ENCODE data around the gene DBP. TPM values are rescaled to one million over a fixed set of nuclear protein-coding genes. Genes with fewer than 3 reads are reported as not detected.
A peak's percentile ranks its signal among the peaks of the same experiment; 100 is the strongest.
"Not testable (repeated sequence)": the region's sequence is repeated elsewhere in the genome, so short reads cannot be mapped to it uniquely, and the experiment has no call there.

Gene DBP
- 2.9 and 4.8 TPM in 2 replicates for total RNA-seq (2014; rRNA removed)
- 4.2 TPM for polyA plus RNA-seq (2012)

GRCh38 chr19:48636859-48637448, at the start of gene DBP:
TSS of gene DBP (minus strand) at chr19:48637379. CDS start at chr19:48636994, 385 bp downstream.
- no peak for DNase-seq (ENCODE audit: low read depth)

DNA sequence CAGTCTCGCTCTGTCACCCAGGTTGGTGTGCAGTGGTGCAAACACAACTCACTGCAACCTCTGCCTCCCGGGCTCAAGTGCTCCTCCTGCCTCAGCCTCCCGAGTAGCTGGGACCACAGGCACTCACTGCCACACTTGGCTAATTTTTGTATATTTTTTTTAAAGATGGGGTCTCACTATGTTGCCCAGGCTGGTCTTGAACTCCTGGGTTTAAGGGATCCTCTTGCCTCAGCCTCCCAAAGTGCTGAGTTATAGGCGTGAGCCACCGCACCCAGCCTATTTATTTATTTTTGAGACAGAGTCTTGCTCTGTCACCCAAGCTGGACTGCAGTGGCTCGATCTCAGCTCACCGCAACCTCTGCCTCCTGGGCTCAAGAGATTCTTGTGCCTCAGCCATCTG, 49.5 kb upstream of the DBP start:
- not testable (repeated sequence) for DNase-seq (ENCODE audit: low read depth)

- DNase-seq (ENCODE audit: low read depth), result no peak
These were observed 48.9 kb upstream of the DBP start for GRCh38 chr19:48686088-48686487.

DNA sequence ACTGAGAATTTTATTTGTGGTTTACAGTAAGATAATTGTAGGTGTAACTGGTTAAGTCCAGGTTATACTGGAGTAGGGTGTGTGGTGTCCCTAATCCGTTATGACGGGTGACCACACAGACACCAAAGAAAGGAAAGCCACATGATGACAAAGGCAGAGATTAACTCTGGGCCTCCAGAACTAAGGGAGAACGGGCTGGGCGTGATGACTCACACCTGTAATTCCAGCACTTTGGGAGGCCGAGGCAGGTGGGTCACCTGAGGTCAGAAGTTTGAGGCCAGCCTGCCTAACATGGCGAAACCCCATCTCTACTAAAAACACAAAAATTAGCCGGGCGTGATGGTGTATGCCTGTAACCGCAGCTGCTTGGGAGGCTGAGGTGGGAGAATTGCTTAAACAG, 48.4 kb upstream of the DBP start:
- no peak for DNase-seq (ENCODE audit: low read depth)

DNA sequence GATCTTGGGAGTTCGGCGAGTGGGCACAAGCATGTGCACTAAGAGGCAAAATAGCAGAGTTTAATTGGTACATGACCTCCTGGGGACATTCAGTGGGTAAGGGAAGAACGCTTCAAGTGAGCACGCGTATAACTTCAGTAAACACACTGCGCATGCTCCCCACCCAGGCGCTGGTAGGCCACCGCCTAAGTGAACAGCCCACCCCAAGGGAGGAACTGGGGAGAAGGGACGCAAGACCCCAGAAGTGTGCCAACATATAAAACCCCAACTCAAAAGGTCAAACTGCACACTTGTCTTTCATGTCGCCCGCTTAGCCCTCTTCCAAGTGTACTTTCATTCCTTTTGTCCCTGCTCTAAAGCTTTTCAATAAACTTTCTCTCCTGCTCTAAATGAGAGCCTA, 46.2 kb upstream of the DBP start:
- DNase-seq (ENCODE audit: low read depth), result no peak

DNA sequence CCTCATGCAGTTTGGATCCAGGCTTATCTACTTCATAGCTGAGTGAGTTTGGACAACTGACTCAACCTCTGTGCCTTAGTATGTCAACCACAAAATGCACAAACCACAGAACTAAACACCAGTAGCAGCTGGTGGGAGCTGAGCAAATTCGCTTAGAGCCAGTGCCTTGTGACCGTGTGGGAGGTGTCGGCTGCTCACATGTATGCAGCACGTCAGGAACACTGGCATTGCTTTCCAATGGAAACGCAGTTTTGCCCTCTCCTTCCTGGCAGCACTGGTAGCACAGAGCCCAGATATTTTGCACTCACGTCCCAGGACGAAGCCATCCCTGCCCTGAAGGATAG, 43.9 kb upstream of the DBP start:
- DNase-seq (ENCODE audit: low read depth), result peak; percentile 99

DNA sequence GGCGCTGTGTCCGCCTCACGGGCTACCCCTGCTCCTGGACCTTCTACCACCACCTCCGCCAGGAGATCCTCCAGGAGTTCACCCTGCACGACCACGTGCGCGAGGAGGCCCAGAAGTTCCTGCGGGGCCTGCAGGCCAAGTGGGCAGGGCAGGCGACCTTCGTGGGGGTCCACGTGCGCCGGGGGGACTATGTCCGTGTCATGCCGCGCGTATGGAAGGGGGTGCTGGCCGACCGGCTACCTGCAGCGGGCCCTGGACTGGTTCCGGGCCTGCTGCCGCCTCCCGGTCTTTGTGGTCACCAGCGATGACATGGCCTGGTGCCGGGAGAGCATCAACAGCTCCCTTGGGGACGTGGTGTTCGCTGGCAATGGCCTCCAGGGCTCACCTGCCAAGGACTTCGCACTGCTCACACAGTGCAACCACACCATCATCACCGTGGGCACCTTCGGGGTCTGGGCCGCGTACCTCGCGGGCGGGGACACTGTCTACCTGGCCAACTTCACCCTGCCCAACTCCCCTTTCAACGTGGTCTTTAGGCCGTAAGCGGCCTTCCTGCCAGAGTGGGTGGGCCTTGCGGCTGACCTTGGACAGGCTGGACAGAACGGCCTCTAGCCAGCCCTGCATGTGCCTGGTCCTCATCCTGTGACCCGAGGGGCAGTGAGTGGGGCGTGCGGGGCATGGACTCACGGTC, 43.4 kb upstream of the DBP start:
- DNase-seq (ENCODE audit: low read depth), result no peak

DNA sequence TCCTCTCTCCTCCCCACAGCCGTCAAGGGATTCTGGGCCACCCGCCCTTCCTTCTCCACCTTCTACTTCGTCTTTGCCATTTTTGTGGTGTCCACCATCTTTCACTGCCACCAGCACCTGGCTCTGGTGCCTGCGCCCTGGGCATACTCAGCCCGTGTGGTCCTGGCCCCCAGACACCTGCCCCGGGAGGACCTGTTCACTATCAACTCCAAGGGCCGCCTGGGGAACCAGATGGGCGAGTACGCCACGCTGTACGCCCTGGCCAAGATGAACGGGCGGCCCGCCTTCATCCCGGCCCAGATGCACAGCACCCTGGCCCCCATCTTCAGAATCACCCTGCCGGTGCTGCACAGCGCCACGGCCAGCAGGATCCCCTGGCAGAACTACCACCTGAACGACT, 42.8 kb upstream of the DBP start:
- DNase-seq (ENCODE audit: low read depth), result not testable (repeated sequence)

- DNase-seq (ENCODE audit: low read depth), result no peak
These were observed 41.0 kb upstream of the DBP start for GRCh38 chr19:48678201-48678600.

DNA sequence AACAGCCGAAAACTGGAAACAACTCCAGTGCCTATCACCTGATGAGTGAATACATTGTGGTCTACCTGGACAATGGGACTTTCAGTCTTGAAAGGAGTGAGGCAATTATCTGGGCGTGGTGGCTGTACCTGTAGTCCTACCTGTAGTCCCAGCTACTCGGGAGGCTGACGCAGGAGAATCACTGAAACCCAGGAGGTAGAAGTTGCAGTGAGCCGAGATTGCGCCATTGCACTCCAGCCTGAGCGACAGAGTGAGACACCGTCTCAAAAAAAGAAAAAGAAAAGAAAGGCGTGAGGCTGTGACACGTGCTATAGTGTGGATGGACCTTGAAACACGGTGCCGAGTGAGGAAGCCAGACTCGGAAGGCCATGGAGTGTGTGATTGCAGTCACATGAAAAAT, 39.7 kb upstream of the DBP start:
- no peak for DNase-seq (ENCODE audit: low read depth)

DNA sequence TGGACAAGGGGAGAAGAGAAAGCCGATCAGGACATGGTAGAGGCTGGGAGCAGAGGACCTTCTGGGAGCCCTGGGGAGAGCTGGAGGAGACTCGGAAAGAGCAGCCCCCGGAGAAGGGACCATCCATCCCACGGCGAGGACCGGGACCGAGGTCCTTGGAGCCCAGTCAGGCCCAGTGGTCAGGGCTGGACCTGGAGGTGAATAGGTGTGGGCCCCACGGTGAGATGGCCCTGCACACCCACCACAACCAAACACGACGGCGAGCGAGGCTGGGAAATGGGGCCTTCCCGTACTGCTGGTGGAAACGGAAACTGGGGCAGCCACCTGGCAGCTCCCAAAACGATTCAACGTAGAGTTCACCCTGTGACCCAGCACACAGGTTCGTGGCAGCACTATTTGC, 39.3 kb upstream of the DBP start:
- DNase-seq (ENCODE audit: low read depth), result no peak

DNA sequence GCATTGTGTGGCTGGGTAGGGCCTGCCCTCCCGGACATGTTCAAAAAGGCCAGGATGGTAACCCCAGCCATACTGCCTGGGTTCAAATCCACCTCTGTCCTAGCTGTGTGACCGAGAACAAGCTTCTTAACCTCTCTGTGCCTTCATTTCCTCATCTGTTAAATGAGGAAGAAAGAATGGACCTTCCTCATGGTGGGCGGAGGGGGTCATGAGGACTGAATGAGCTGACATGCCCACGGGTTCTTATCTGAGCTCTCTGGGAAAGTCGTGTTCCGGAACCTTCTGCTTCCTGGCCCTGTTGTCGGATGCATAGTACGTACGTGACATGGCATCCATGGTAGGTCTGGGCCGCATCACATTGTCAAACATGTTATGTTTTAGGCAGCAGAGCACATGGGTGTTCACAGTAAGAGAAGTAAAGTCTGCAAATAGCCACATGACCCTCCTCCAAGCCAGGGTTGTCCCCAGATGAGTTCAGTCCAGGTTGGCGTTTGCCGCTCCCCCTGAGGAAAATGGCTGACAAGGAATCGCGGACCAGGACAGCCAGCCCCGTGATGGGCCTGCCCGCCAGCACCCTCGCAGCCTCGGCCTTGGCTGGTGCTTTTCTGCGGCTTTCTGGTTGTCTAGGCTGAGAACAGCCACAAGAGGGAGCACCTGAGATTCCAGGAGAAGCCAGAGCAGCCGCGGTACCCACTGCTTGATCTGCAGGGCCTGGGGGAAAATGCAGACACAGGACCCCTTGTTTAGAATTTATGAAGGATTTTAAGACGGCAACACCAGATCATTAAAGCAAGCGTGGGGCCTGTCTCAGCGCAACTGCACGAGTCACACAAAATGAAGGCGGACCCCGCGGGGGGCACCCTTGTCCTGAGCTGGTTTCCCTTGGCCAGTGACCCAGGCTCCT, 38.0 kb upstream of the DBP start:
- DNase-seq (ENCODE audit: low read depth), result peak; percentile 80

DNA sequence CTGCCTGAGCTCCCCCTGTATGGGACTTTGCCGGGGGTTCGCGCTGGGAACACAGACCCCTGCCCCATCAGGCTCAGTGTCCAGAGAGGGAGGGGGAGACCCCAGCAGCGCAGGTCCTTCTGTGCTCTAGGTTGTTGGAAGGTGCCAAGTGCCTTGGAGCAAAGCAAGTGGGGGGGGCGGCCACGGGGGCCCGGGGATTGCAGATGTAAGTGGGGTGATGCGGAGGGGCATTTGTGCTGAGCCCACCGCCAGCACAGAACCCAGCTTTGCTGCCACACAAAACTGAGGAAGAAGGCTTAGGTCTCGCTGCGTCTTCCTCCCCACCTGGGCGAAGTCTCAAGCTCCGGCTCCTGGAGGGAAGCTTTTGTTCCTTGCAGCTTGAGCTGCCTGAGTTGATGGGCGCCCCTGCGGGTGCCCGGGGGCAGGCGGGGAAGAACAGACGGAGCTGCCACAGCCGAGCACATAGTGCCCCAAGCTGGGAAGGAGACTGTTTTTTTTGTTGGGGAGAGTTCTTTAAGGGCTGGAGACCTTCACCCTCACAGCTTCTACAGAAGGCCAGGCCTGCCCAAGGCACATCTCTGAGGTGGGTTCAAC, 37.1 kb upstream of the DBP start:
- DNase-seq (ENCODE audit: low read depth), result no peak

DNA sequence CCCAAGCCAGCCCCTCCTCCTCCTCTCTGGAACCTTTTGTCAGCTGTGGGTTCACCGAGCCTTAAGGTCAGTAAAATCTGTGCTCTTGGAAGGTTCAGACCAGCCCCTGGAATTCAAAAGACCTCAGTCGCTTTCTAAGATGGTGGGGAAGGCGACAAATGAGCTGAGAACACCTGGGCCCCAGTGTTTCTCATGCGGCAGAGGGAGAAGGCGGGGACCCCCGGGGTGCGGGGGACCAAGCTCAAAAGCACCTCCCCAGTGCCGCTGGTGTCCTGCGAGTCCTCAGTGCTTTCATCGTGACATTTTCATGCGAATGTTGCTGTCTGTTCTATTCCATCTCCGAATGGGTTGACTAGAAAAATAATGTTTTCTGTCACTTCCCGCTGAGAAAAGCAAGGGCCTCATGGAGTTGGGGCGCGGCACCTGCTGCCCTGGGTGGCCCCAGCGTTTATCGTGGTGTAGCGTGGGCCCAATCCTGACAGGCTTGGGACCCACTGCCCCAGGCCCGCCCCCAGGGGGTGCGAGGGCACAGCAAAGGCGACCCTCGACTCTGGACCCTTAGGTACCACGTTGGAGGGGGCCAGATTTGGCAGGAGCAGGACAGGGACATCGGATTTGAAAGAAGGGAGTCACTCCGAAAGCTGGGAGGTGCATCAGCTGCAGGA, 36.4 kb upstream of the DBP start:
- no peak for DNase-seq (ENCODE audit: low read depth)

DNA sequence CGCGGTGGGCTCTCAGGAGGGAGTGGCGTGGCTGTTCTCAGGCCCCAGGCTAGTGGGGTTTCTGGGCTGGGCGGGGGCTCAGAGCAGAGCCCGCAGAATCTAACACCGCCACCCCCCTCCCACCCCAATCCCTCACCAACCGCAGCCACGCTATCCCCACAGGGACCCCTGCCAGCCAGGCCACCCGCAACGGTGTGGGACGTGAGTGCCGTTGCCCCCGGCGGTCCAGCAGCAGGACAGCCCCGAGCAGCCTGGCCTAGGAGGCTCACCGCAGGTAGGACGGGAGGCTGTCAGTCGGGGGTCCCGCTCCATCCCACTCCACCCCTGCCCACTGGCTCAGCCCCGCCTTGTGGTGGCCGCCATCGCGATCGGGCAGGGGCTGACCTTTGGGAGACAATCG, 35.8 kb upstream of the DBP start, which contains the start of gene NTN5:
Gene NTN5 (minus strand): TSS at position 24 of the 400 bp plus-strand sequence. CDS start 2,031 bp downstream, outside the sequence.
- no peak for DNase-seq (ENCODE audit: low read depth)

DNA sequence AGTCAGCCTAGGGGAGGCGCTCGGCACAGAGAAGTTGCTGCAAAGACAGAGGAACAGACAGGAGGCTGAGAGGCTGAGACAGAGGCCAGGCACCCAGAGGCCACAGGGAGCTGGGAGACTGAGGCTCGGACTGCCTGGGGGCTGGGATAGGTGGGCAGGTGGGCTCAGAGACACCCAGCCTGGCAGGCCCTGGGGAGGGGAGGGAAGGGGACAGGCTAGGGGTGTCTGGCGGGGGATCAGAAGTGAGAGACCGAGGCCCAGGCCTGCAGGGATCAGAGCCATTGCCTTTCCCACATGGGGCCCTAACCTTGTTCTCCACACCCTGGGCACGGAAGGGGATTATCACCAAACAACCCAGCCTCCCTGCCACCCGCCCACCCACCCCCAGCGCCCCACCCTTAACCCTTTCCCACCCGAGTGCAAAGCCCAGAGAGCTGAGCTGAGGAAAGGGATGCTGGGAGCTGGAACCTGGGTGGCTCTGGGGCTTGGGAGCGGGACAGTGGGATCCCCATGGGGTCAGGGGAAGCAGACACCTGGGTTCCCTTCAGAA, 34.3 kb upstream of the DBP start:
- DNase-seq (ENCODE audit: low read depth), result no peak

GRCh38 chr19:48670699-48671445, 33.7 kb upstream of the DBP start:
- DNase-seq (ENCODE audit: low read depth), result no peak

GRCh38 chr19:48669903-48670668, 32.9 kb upstream of the DBP start:
- DNase-seq (ENCODE audit: low read depth), result no peak

DNA sequence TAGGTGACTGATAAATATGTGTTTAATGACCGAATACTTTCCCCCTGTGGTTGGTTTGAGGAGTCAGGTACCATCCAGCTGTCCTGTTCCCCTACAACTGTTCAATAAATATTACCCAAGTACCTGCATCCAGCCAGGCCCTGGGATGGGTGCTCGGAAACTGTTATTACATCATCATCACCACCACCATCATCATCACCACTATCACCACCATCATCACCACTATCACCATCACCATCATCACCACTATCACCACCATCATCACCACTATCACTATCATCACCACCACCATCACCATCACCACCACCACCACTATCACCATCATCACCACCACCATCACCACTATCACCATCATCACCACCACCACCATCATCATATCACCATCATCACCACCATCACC, 31.6 kb upstream of the DBP start:
- no peak for DNase-seq (ENCODE audit: low read depth)

- no peak for DNase-seq (ENCODE audit: low read depth)
These were observed 31.2 kb upstream of the DBP start for GRCh38 chr19:48668332-48668731.
